HCT116 (cell line): Measurements from ENCODE around the gene KSR2.

Experiments
- CTCF ChIP-seq, 3 experiments: fragments of 200-600 bp in 1 of 3; sonication (generic) in 1 of 3; IDR thresholded peaks in 2 of 3; conservative IDR thresholded peaks in 1 of 3; 2 replicates each; pipeline ENCODE4 v1.5.1; 2012 to 2017; ENCODE audit warnings: low read depth in 2 of 3, low read length in 2 of 3, antibody characterized with exemption in 1 of 3, borderline replicate concordance in 1 of 3, control low read depth in 1 of 3, mild to moderate bottlenecking in 1 of 3, mixed read lengths in 1 of 3, mixed run types in 1 of 3, moderate library complexity in 1 of 3; ENCODE audit not compliant: insufficient read depth in 1 of 3
- EZH2 ChIP-seq: fragments of 200-600 bp; sonication (generic); IDR thresholded peaks from 2 replicates; pipeline ENCODE4 v1.6.1; 2017; ENCODE audit warnings: antibody characterized with exemption, mixed run types
- POLR2AphosphoS5 ChIP-seq: IDR thresholded peaks from 2 replicates; pipeline ENCODE4 v1.6.1; 2011; ENCODE audit warnings: mild to moderate bottlenecking, low read depth, low read length, moderate library complexity
- SIN3A ChIP-seq: IDR thresholded peaks from 2 replicates; pipeline ENCODE4 v1.6.1; 2012; ENCODE audit warnings: low read depth
- ZBTB33 ChIP-seq: IDR thresholded peaks from 2 replicates; pipeline ENCODE4 v1.6.1; 2011; ENCODE audit warnings: mild to moderate bottlenecking, low read length, moderate library complexity; ENCODE audit not compliant: insufficient replicate concordance; ENCODE audit errors: extremely low read depth
- TF ChIP-seq, protein P1 (sequence below): IDR thresholded peaks from 2 replicates; pipeline ENCODE4 v1.6.1; 2012

GRCh38 chr12:117476341-117476740 lies 492.4 kb downstream of the KSR2 start:
- no peak for TF ChIP-seq CTCF (IDR thresholded peaks at IDR 0.05 in 2 of 3, conservative IDR thresholded peaks at IDR 0.05 in 1 of 3; ENCODE audit: borderline replicate concordance in 1 of 3, insufficient read depth in 1 of 3, low read depth in 2 of 3, low read length in 2 of 3)
- no peak for TF ChIP-seq SIN3A
- no peak for TF ChIP-seq POLR2AphosphoS5
- TF ChIP-seq, protein P1, sequence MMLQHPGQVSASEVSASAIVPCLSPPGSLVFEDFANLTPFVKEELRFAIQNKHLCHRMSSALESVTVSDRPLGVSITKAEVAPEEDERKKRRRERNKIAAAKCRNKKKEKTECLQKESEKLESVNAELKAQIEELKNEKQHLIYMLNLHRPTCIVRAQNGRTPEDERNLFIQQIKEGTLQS: no peak
- TF ChIP-seq ZBTB33: no peak
- no peak for TF ChIP-seq EZH2
